ENCODE results near the gene SLC16A4.
A peak's percentile ranks its signal among the peaks of the same experiment; 100 is the strongest.
"Not testable (repeated sequence)": the region's sequence is repeated elsewhere in the genome, so short reads cannot be mapped to it uniquely, and the experiment has no call there.

SLC16A4 gene

DNA sequence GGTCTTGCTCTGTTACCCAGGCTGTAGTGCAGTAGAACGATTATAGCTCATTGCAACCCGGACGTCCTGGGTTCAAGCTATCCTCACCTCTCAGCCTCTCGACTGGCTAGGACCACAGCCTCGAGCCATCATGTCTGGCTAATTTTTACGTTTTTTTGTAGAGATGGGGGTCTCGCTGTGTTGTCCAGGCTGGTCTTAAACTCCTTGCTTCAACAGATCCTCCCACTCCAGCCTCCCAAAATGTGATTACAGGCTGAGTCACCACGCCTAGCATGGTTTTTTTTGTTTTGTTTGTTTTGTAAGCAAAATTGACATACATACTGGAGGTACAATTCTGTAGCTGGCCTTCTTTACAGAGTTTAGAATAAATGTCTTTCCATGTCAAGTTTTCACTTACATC, 17.7 kb upstream of the SLC16A4 start:
- no peak for DNase-seq (ENCODE audit: low spot score)

- peak; percentile 83 for DNase-seq (ENCODE audit: low spot score)
Observed at GRCh38 chr1:110407260-110408210, 16.7 kb upstream of the SLC16A4 start, which contains the start of gene LAMTOR5. LAMTOR5 (minus strand) TSS chr1:110407694; CDS start chr1:110407620, 74 bp downstream.

- DNase-seq (ENCODE audit: low spot score) = not testable (repeated sequence)
Observed at GRCh38 chr1:110406407-110406806, 15.6 kb upstream of the SLC16A4 start.

GRCh38 chr1:110404401-110404800, 13.6 kb upstream of the SLC16A4 start:
- DNase-seq (ENCODE audit: low spot score) = no peak

DNA sequence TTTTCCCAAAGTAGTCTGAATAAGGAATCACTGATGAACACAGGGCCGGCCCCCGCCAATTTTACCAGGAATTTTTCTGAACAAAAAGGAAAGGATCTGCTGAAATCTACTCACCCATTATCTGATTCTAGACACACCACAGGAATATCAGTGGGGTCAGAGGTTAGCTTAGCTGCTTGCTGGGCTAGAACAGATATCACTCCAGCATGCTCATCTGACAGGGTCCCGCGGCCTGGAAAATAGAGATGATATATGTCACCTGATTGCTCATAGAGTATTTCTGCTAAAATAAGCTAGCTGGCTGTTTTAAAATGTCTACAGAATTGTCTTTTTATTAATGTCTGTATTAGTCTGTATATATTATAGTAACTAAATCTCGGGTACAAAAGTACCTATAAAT, 13.0 kb upstream of the SLC16A4 start:
- DNase-seq (ENCODE audit: low spot score) = no peak

DNA sequence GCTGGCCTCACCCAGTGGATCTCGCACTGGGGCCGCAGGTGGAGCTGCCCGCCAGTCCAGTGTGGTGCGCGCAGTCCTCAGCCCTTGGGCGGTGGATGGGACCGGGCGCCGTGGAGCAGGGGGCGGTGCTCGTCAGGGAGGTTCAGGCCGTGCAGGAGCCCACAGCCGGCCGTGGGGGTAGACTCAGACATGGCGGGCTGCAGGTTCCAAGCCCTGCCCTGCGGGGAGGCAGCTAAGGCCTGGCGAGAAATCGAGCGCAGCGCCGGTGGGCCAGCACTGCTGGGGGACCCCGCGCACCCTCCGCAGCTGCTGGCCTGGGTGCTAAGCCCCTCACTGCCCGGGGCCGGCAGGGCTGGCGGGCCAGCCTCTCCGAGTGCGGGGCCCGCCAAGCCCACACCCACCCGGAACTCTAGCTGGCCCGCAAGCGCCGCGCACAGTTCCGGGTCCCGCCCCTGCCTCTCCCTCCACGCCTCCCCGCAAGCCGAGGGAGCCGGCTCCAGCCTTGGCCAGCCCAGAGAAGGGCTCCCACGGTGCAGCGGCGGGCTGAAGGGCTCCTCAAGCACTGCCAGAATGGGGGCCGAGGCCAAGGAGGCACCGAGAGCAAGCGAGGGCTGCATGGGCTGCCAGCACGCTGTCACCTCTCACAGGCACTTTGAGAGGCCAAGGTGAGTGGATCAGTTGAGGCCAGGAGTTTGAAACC, 5.6 kb upstream of the SLC16A4 start:
- not testable (repeated sequence) for DNase-seq (ENCODE audit: low spot score)

DNA sequence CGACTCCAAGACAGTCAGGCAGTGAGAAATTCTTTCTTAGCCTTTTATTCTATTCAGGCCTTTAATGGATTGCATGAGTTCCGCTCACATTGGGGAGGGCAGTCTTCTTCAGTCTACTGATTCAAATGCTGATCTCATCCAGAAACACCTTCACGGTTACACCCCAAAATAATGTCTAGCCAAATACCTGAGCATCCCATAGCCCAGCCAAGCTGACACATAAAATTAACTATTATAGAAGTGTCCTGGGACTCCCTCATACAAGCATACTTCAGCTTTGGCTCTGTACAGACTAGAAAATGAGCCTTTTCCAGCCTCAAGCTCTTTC, 3.6 kb upstream of the SLC16A4 start:
- DNase-seq (ENCODE audit: low spot score) = no peak

DNA sequence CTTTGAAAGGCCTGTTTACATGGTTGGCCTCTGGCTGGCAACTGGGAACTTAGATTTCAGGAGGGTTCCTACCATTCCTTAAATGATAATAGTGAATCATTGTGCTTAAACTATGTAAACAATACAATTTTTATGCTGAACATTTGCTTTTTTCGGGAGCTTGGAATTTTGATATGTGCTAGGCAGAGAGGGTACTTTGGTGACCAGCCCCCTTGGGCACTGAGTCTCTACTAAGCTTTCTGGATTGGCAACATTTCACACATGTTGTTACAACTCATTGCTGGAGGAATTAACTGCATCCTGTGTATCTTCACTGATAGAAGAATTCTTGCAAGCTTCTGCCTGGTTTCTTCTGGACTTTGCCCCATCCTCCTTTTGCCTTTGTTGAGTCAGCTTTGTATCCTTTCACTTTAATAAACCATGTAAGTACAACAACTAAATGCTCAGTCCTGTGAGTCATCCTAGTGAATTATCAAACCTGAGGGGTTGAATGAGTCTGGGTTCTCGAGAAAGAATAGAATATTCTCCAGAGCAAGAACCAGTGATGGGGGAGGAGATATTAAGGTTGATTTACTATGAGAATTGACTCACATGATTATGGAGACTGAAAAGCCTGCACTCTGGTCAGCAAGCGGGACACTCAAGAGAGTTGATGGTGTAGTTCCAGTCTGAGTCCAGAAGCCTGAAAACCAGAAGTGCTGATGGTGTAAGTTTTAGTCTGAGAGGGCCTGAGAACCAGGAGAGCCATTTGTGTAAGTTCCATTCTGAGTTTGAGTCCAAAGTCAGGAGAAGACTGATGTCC, 3.1 kb upstream of the SLC16A4 start:
- no peak for DNase-seq (ENCODE audit: low spot score)

- no peak for DNase-seq (ENCODE audit: low spot score)
Observed at GRCh38 chr1:110393286-110393685, 2.5 kb upstream of the SLC16A4 start.

GRCh38 chr1:110390096-110390495, 730 bp downstream of the SLC16A4 start:
- peak; percentile 37 for DNase-seq (ENCODE audit: low spot score)

GRCh38 chr1:110387048-110387754, 3.6 kb downstream of the SLC16A4 start:
- no peak for DNase-seq (ENCODE audit: low spot score)

GRCh38 chr1:110385369-110385768, 5.5 kb downstream of the SLC16A4 start:
- DNase-seq (ENCODE audit: low spot score) = no peak

GRCh38 chr1:110384581-110385321, 6.1 kb downstream of the SLC16A4 start:
- no peak for DNase-seq (ENCODE audit: low spot score)

DNA sequence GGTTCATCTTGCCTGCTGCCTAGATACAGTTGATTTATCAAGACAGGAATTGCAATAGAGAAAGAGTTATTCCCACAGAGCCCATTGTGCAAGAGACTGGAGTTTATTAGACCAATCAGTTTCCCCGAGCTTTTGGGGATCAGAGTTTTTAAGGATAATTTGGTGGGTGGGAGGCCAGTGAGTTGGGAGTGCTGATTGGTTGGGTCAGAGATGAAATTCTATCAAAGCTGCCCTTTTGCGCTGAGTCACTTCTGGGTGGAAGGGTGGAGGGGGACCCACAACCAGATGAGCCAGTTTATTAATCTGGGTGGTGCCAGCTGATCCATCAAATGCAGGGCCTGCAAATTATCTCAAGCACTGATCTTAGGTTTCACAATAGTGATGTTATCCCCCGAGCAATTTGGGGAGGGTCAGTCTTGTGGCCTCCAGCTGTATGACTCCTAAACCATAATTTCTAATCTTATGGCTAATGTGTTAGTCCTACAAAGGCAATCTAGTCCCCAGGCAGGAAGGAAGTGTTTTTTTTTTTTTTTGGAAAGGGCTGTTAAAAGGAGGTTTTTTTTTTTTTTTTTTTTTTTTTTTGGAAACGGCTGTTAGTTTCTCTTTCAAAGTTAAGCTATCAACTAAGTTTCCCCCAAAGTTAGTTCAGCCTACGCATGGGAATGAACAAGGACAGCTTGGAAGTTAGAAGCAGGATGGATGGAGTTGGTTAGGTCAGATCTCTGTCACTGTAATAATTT, 7.4 kb downstream of the SLC16A4 start:
- no peak for DNase-seq (ENCODE audit: low spot score)

GRCh38 chr1:110380672-110381283, 10.0 kb downstream of the SLC16A4 start:
- DNase-seq (ENCODE audit: low spot score) = no peak

GRCh38 chr1:110375490-110375889, 15.3 kb downstream of the SLC16A4 start:
- DNase-seq (ENCODE audit: low spot score) = no peak

- no peak for DNase-seq (ENCODE audit: low spot score)
Observed at GRCh38 chr1:110370827-110371226, 20.0 kb downstream of the SLC16A4 start.

DNA sequence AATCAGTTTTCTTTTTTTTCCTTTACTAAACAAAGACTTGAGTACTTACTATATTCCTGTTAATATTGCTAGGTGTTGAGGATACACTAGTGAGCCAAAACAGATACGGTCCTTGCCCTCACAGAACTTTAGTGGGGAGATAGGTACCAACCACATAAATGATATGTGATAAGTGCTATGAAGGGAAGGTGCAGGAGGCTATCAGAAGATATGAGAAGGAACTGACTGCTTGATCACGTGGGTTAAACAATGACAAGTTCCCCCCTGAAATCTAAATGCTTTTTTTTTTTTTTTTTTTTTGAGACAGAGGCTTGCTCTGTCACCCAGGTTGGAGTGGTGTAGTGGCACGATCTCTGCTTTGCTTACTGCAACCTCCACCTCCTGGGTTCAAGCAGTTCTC, 26.6 kb downstream of the SLC16A4 start:
- no peak for DNase-seq (ENCODE audit: low spot score)

GRCh38 chr1:110361856-110362255, 29.0 kb downstream of the SLC16A4 start:
- DNase-seq (ENCODE audit: low spot score) = no peak

GRCh38 chr1:110360431-110360830, 30.4 kb downstream of the SLC16A4 start:
- no peak for DNase-seq (ENCODE audit: low spot score)

Measured in iPS-NIHi11 (cell line).